Measurements from ENCODE around the gene LACRT. TPM values are rescaled to one million over a fixed set of nuclear protein-coding genes. Genes with fewer than 3 reads are reported as not detected.

LACRT gene, protein sequence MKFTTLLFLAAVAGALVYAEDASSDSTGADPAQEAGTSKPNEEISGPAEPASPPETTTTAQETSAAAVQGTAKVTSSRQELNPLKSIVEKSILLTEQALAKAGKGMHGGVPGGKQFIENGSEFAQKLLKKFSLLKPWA
- not detected in 2 replicates for total RNA-seq (2022)
- Bru-seq, nascent RNA = not detected
- BruChase-seq, experiment 1, labeled RNA remaining after a 6-hour chase = not detected
- not detected for BruChase-seq, experiment 2, labeled RNA remaining after a 2-hour chase
- long read RNA-seq = 0 reads

GRCh38 chr12:54634795-54635194 lies at the start of gene LACRT:
Gene LACRT, minus strand, starts transcription at chr12:54634895. Its CDS starts 54 bp downstream, at chr12:54634841.
- DNase-seq = no peak
- BruUV-seq (replicated peaks) = no TSS peak
- Mint-ChIP-seq H3K27me3 (ENCODE audit: unreplicated experiment) (peaks cover 64% of the 10 kb centered on the region), H3K27ac (ENCODE audit: unreplicated experiment) (no peak within 1 kb of the TSS), H3K36me3 (ENCODE audit: insufficient read depth, unreplicated experiment) (no peaks in the 10 kb centered on the region), H3K9me3 (ENCODE audit: low read depth, unreplicated experiment) (no peaks in the 10 kb centered on the region), H3K4me1 (ENCODE audit: low read depth, unreplicated experiment) (no peaks in the 10 kb centered on the region), H3K4me3 (ENCODE audit: low read depth, unreplicated experiment) (no peak within 1 kb of the TSS)
- CTCF ChIA-PET = interaction anchor here (0.6 kb wide), 1 partner anchor 1556 kb away, joined by 3 read pairs; no protein-coding TSS in a partner anchor
- intact Hi-C loops (cut with micrococcal nuclease; ENCODE audit: unreplicated experiment) = no loop called here
- TF ChIP-seq CTCF (IDR thresholded peaks at IDR 0.05; ENCODE audit: unreplicated experiment) = no peak

GRCh38 chr12:54683398-54683797 lies 48.7 kb upstream of the LACRT start:
- H3K4me3 Mint-ChIP-seq (ENCODE audit: low read depth, unreplicated experiment) = no peak overlapping the region
- H3K27ac Mint-ChIP-seq (ENCODE audit: unreplicated experiment) = no peak overlapping the region

DNA sequence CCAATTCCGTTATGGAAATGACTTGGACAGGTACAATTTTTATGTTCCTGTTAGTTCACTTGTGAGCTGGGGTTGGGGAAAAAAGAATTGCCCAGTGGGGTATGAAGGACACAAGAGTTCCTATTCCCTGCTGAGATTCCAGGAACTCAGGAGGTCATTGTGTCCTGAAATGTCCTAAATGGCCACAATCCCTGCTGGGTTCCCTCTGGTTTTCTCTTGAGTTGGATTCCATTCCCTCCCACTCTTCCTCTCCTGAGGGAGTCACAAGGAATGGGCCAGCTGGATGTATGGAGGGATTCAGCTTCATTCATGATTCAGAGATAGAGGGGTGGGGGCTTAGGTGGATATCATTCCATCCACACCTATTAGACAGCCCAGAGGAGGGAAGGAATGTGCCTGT lies 48.0 kb upstream of the LACRT start:
- H3K4me1 Mint-ChIP-seq (ENCODE audit: low read depth, unreplicated experiment) = no peaks in the 10 kb centered on the region
- intact Hi-C loops (cut with micrococcal nuclease; ENCODE audit: unreplicated experiment) = no loop called here
- peaks cover 100% of the 10 kb centered on the region for H3K27me3 Mint-ChIP-seq (ENCODE audit: unreplicated experiment)
- H3K4me3 Mint-ChIP-seq (ENCODE audit: low read depth, unreplicated experiment) = no peak overlapping the region
- TF ChIP-seq CTCF (IDR thresholded peaks at IDR 0.05; ENCODE audit: unreplicated experiment) = no peak
- no TSS peak for BruUV-seq (replicated peaks)
- no peaks in the 10 kb centered on the region for H3K9me3 Mint-ChIP-seq (ENCODE audit: low read depth, unreplicated experiment)
- no peak for DNase-seq
- no peaks in the 10 kb centered on the region for H3K36me3 Mint-ChIP-seq (ENCODE audit: insufficient read depth, unreplicated experiment)
- H3K27ac Mint-ChIP-seq (ENCODE audit: unreplicated experiment) = no peak overlapping the region
- CTCF ChIA-PET = interaction anchor here (1.2 kb wide), 1 partner anchor 42 kb away, joined by 4 read pairs; no protein-coding TSS in a partner anchor

More at GRCh38 chr12:54683398-54683797, 48.7 kb upstream of the LACRT start:
- no peaks in the 10 kb centered on the region for H3K9me3 Mint-ChIP-seq (ENCODE audit: low read depth, unreplicated experiment)
- no peaks in the 10 kb centered on the region for H3K36me3 Mint-ChIP-seq (ENCODE audit: insufficient read depth, unreplicated experiment)
- intact Hi-C loops (cut with micrococcal nuclease; ENCODE audit: unreplicated experiment) = no loop called here
- no TSS peak for BruUV-seq (replicated peaks)
- CTCF ChIA-PET = interaction anchor here (1.2 kb wide), 1 partner anchor 41 kb away, joined by 4 read pairs; no protein-coding TSS in a partner anchor
- H3K27me3 Mint-ChIP-seq (ENCODE audit: unreplicated experiment) = peaks cover 100% of the 10 kb centered on the region
- H3K4me1 Mint-ChIP-seq (ENCODE audit: low read depth, unreplicated experiment) = no peaks in the 10 kb centered on the region
- TF ChIP-seq CTCF (IDR thresholded peaks at IDR 0.05; ENCODE audit: unreplicated experiment) = no peak
- DNase-seq = no peak

DNA sequence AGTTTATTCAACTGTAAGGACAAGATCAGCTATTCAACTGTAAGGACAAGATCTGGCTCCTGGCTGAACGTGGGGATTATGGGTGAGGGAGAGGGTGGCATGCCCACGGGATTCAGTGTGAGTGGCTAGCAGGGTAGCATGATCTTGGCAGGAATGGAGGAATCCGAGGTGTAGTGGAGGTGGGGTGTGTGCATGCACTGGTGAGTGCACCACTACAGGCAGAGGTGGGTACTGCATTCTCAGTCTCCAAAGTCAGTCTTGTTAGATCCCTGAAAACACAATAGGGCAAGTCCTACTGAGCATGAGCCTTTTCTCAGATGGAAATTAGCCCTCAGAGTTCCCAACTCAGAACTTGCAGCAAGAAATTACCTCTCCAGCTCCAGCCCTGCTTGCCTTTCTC lies 45.7 kb upstream of the LACRT start:
- BruUV-seq (replicated peaks) = no TSS peak
- CTCF ChIA-PET = interaction anchor here (1.2 to 1.9 kb wide), 2 partner anchors 22 to 101 kb away, joined by 5 read pairs; no protein-coding TSS in a partner anchor
- H3K27me3 Mint-ChIP-seq (ENCODE audit: unreplicated experiment) = peaks cover 98% of the 10 kb centered on the region
- no peaks in the 10 kb centered on the region for H3K36me3 Mint-ChIP-seq (ENCODE audit: insufficient read depth, unreplicated experiment)
- intact Hi-C loops (cut with micrococcal nuclease; ENCODE audit: unreplicated experiment) = no loop called here
- H3K9me3 Mint-ChIP-seq (ENCODE audit: low read depth, unreplicated experiment) = no peaks in the 10 kb centered on the region
- DNase-seq = peak; percentile 69
- no peak overlapping the region for H3K4me3 Mint-ChIP-seq (ENCODE audit: low read depth, unreplicated experiment)
- TF ChIP-seq CTCF (IDR thresholded peaks at IDR 0.05; ENCODE audit: unreplicated experiment) = peak; percentile 65
- no peak overlapping the region for H3K27ac Mint-ChIP-seq (ENCODE audit: unreplicated experiment)
- no peaks in the 10 kb centered on the region for H3K4me1 Mint-ChIP-seq (ENCODE audit: low read depth, unreplicated experiment)
